PC-9 (cell line): ENCODE results near the gene ZNF865. TPM values are rescaled to one million over a fixed set of nuclear protein-coding genes. Genes with fewer than 3 reads are reported as not detected.
A peak's percentile ranks its signal among the peaks of the same experiment; 100 is the strongest.

Source experiments
- BruUV-seq: library from RNA; stranded (reverse); fragments of 400-500 nt; replicated peaks from 2 replicates; lab custom pipeline; 2021; lab: Mats Ljungman, UMichigan
- CTCF ChIA-PET: fragments of 300-600 bp; sonication (Branson Sonifier 250); formaldehyde crosslinking; loops from one replicate; lab custom pipeline; 2022; ENCODE audit warnings: antibody characterized with exemption; lab: Charles Lee
- POLR2A ChIA-PET: fragments of 300-600 bp; sonication (Branson Sonifier 250); formaldehyde crosslinking; loops from one replicate; lab custom pipeline; 2022; ENCODE audit warnings: antibody characterized with exemption; ENCODE audit not compliant: unreplicated experiment; lab: Charles Lee
- DNase-seq, 2 experiments: peaks; one replicate each; pipeline versions ENCODE4 v3.0.0 to v3.0.0-alpha.2; 2015 to 2022; ENCODE audit warnings: mixed read lengths in 1 of 2
- H2AFZ ChIP-seq: fragments of 200-600 bp; sonication (generic); 2 replicates; pipeline ENCODE4 v1.8.1; 2017; ENCODE audit warnings: antibody characterized with exemption
- H3F3A ChIP-seq: fragments of 200-600 bp; sonication (generic); 2 replicates; pipeline ENCODE4 v1.8.1; 2017; ENCODE audit warnings: antibody characterized with exemption, mild to moderate bottlenecking, low read depth; ENCODE audit not compliant: insufficient read depth
- H3K27ac ChIP-seq: fragments of 200-600 bp; sonication (generic); 2 replicates; pipeline ENCODE4 v1.6.1; 2016; ENCODE audit warnings: mixed run types
- H3K27me3 ChIP-seq: fragments of 200-600 bp; sonication (generic); 2 replicates; pipeline ENCODE4 v1.6.1; 2016; ENCODE audit warnings: low read depth, mixed run types; ENCODE audit not compliant: insufficient read depth
- H3K36me3 ChIP-seq: fragments of 200-600 bp; sonication (generic); 2 replicates; pipeline ENCODE4 v1.6.1; 2016; ENCODE audit warnings: low read depth, mixed run types
- H3K4me1 ChIP-seq: fragments of 200-600 bp; sonication (generic); replicated peaks from 2 replicates; pipeline ENCODE4 v1.6.1; 2016; ENCODE audit warnings: mixed run types; ENCODE audit not compliant: insufficient read depth
- H3K4me2 ChIP-seq: fragments of 200-600 bp; sonication (generic); 2 replicates; pipeline ENCODE4 v1.6.1; 2017; ENCODE audit warnings: mixed run types
- H3K4me3 ChIP-seq: fragments of 200-600 bp; sonication (generic); 2 replicates; pipeline ENCODE4 v1.6.1; 2016; ENCODE audit warnings: mixed run types
- H3K79me2 ChIP-seq: fragments of 200-600 bp; sonication (generic); 2 replicates; pipeline ENCODE4 v1.6.1; 2017; ENCODE audit warnings: low read depth, mixed run types
- H3K9me2 ChIP-seq: fragments of 200-600 bp; sonication (generic); 2 replicates; pipeline ENCODE4 v1.8.1; 2017; ENCODE audit warnings: mild to moderate bottlenecking; ENCODE audit not compliant: insufficient read depth
- H3K9me3 ChIP-seq: fragments of 200-600 bp; sonication (generic); 2 replicates; pipeline ENCODE4 v1.8.1; 2016; ENCODE audit warnings: low read depth; ENCODE audit not compliant: insufficient read depth
- H4K20me1 ChIP-seq: fragments of 200-600 bp; sonication (generic); 2 replicates; pipeline ENCODE4 v1.8.1; 2017; ENCODE audit not compliant: insufficient read depth
- EZH2 ChIP-seq: fragments of 200-600 bp; sonication (generic); IDR thresholded peaks from 2 replicates; pipeline ENCODE4 v1.8.0; 2017; ENCODE audit warnings: antibody characterized with exemption, low read depth
- intact Hi-C: fragments of 100-400 bp; cut with micrococcal nuclease; formaldehyde crosslinking; loops from one replicate; pipeline ENCODE4 v1.10.0; 2022; ENCODE audit not compliant: unreplicated experiment
- total RNA-seq: library from RNA; stranded (reverse); gene quantifications from 2 replicates; pipeline ENCODE4 v1.2.3, GENCODE V29; 2021
- TF ChIP-seq, protein P1 (sequence below): fragments of 200-600 bp; sonication (generic); conservative IDR thresholded peaks from 2 replicates; pipeline ENCODE4 v1.6.1; 2017; ENCODE audit warnings: mixed run types, antibody characterized with exemption, mild to moderate bottlenecking, moderate library complexity

Gene ZNF865
- total RNA-seq, 1 experiment from 2014 or later = 26.8 TPM

DNA sequence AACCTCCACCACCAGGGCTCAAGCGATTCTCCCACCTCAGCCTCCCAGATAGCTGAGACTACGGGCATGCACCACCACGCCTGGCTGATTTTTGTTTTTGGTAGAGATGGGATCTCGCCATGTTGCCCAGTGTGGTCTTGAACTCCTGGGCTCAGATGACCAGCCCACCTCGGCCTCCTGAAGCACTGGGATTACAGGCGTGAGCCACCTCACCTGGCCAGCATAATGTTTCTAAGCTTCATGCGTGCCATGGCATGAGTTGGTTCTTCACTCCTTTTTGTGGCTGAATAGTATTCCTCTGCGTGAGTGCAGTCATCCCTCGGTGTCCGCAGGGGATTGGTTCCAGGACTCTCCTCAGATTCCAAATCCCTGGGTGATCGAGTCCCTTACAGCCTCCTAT, 20.6 kb upstream of the ZNF865 start:
- ChIA-PET CTCF (interaction anchor here (0.6 kb wide), 1 partner anchor 46 kb away, joined by 3 read pairs; no protein-coding TSS in a partner anchor), POLR2A (interaction anchor here (0.6 to 0.7 kb wide), 2 partner anchors 35 to 65 kb away, joined by 3 to 6 read pairs; no protein-coding TSS in a partner anchor)
- peaks cover 49% of the 10 kb centered on the region; the same call in 1 of the 2 replicates for H3F3A ChIP-seq
- H3K9me2 ChIP-seq = no peaks in the 10 kb centered on the region
- H4K20me1 ChIP-seq = no peaks in the 10 kb centered on the region
- TF ChIP-seq, protein P1, sequence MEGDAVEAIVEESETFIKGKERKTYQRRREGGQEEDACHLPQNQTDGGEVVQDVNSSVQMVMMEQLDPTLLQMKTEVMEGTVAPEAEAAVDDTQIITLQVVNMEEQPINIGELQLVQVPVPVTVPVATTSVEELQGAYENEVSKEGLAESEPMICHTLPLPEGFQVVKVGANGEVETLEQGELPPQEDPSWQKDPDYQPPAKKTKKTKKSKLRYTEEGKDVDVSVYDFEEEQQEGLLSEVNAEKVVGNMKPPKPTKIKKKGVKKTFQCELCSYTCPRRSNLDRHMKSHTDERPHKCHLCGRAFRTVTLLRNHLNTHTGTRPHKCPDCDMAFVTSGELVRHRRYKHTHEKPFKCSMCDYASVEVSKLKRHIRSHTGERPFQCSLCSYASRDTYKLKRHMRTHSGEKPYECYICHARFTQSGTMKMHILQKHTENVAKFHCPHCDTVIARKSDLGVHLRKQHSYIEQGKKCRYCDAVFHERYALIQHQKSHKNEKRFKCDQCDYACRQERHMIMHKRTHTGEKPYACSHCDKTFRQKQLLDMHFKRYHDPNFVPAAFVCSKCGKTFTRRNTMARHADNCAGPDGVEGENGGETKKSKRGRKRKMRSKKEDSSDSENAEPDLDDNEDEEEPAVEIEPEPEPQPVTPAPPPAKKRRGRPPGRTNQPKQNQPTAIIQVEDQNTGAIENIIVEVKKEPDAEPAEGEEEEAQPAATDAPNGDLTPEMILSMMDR = no peak
- no peak for TF ChIP-seq EZH2
- H3K4me2 ChIP-seq = 0 out of 2 replicates have a peak overlapping the region, but pooled peaks have one; percentile 74
- DNase-seq = no peak
- no TSS peak for BruUV-seq
- no peaks in the 10 kb centered on the region for H3K36me3 ChIP-seq
- peaks cover 14% of the 10 kb centered on the region for H3K4me1 ChIP-seq
- H3K27ac ChIP-seq = no peak overlapping the region
- H3K79me2 ChIP-seq = peaks cover 12% of the 10 kb centered on the region
- no peaks in the 10 kb centered on the region for H3K9me3 ChIP-seq
- intact Hi-C loops = no loop called here
- H2AFZ ChIP-seq = no peak overlapping the region
- 0 out of 2 replicates have a peak, but pooled peaks cover 5% of the 10 kb centered on the region for H3K27me3 ChIP-seq
- no peak overlapping the region for H3K4me3 ChIP-seq

DNA sequence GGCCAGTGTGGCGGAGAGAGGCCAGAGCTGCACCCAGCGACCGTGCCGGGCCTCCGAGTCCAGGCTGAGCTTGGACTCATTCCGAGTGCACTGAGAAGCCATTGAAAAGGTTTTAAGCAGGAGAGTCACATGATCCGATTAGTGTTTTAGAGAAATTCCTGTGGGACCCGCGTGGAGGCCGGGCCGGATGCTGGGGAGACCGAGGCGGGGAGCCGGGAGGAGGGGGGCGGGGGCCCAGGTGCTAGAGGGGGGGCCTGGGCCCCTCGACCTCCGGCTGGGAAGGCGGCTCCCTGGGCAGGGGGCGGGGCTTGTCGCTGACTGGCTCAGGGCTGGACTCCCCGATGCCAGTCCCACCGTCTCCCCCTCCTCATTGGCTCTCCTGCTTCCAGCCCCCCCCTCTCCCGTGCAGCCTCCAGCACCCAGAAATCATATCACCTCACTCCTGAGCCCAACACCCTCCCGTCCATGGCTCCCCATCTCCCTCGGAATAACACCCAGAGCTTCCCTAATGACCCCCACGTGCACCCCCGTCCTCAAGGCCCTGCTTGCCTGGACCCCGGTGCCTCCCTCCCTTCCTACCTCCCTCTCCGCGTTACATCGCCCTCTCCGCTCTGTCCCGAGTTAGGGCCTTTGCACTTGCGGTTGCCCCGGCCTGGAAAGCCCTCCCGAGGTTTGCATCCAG, 19.6 kb upstream of the ZNF865 start:
- H3K4me3 ChIP-seq = peak overlapping the region; percentile 29; the same call in 1 of the 2 replicates
- peaks cover 14% of the 10 kb centered on the region for H3K4me1 ChIP-seq
- ChIA-PET CTCF (interaction anchor here (0.7 to 0.9 kb wide), 2 partner anchors 39 to 72 kb away, joined by 3 to 5 read pairs; partner anchors contain the start of gene ZNF784), POLR2A (interaction anchor here (0.6 to 2.5 kb wide), 5 partner anchors 13 to 459 kb away, joined by 3 to 42 read pairs (median 5); partner anchors contain the start of gene FIZ1)
- H3K36me3 ChIP-seq = no peaks in the 10 kb centered on the region
- H3K27ac ChIP-seq = no peak overlapping the region
- H3K9me3 ChIP-seq = no peaks in the 10 kb centered on the region
- peak overlapping the region; percentile 74 for H3K4me2 ChIP-seq
- BruUV-seq = no TSS peak
- 0 out of 2 replicates have a peak, but pooled peaks cover 5% of the 10 kb centered on the region for H3K79me2 ChIP-seq
- H3F3A ChIP-seq = peaks cover 56% of the 10 kb centered on the region; the same call in 1 of the 2 replicates
- no peaks in the 10 kb centered on the region for H3K9me2 ChIP-seq
- DNase-seq = peak in 1 of 2 experiments; percentile 93
- intact Hi-C loops = loop anchor here (2.0 kb wide), 2 partner anchors 39 to 59 kb away; no protein-coding TSS in a partner anchor
- TF ChIP-seq, protein P1 = no peak
- no peak for TF ChIP-seq EZH2
- H4K20me1 ChIP-seq = no peaks in the 10 kb centered on the region
- peak overlapping the region; percentile 64; the same call in 1 of the 2 replicates for H2AFZ ChIP-seq
- H3K27me3 ChIP-seq = 0 out of 2 replicates have a peak, but pooled peaks cover 5% of the 10 kb centered on the region

DNA sequence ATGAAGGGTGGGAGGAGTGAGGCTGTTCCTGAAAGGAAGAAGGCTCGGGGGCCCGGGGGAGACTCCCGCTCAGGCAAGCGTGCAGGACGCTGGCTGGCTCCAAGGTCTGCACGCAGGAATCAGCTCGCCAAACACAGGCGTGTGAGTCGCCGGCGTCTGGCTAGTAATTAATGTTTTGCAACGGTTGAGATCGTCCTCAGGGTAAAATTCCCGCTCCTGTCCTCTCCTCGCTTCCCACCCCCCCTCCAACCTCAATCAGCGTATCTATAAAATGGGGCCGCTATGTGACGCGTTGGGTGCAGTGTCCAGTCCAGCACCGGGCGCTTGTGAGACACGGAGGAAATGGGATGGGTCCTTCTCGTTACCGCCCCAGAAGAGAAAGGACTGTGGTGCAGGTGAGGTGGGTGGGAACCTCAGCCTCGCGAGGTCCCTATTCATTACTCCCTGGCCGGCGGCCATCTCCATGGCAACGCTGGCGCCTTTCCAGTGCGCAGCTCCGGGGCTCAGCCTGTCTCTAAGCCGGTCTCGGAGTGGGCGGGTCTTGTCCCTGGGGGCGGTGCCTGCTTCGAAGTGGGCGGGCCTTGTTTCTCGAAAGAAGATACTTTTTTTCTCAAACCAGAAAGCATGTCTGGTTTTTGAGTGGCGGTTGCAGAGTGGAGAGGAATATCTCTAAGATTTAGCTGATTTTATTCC, 18.3 kb upstream of the ZNF865 start:
- Histone ChIP-seq H3K9me3 (no peaks in the 10 kb centered on the region), H3K9me2 (no peaks in the 10 kb centered on the region), H3K36me3 (no peaks in the 10 kb centered on the region), H2AFZ (peak overlapping the region; percentile 66), H3F3A (peaks cover 50% of the 10 kb centered on the region), H3K4me3 (peak overlapping the region; percentile 57), H3K4me1 (peaks cover 10% of the 10 kb centered on the region), H3K4me2 (peak overlapping the region; percentile 74), H4K20me1 (no peaks in the 10 kb centered on the region), H3K27me3 (0 out of 2 replicates have a peak, but pooled peaks cover 5% of the 10 kb centered on the region), H3K27ac (peak overlapping the region; percentile 11; the same call in 1 of the 2 replicates), H3K79me2 (no peaks in the 10 kb centered on the region)
- intact Hi-C loops = loop anchor here (1.0 to 2.0 kb wide), 7 partner anchors 12 to 70 kb away; partner anchors contain the start of genes FIZ1, ZNF784 and ZNF865
- TF ChIP-seq, protein P1 = no peak
- TF ChIP-seq EZH2 = no peak
- ChIA-PET CTCF (no interaction called here), POLR2A (interaction anchor here (0.5 to 2.5 kb wide), 7 partner anchors 8 to 1450 kb away, joined by 4 to 42 read pairs (median 8); partner anchors contain the start of gene FIZ1)
- DNase-seq = peak; percentile 96 to 100
- TSS peak; percentile 99 for BruUV-seq
